Activated CD8-positive, alpha-beta T cell treated with anti-CD3 and anti-CD28 coated beads, Interleukin-2, amount 10 ng/mL, durations not matched to agents 7 days and 5 days (primary cell): Measurements from ENCODE around the gene CATSPERE. TPM values are rescaled to one million over a fixed set of nuclear protein-coding genes. Genes with fewer than 3 reads are reported as not detected.

Experiments used
- ATAC-seq: fragments of 150-1000 bp; cut with Tn5 transposase; one replicate; pipeline ENCODE4 v1.10.0; 2021; ENCODE audit warnings: moderate library complexity
- CTCF ChIA-PET: fragments of 350-600 bp; sonication (Branson Sonifier 250); formaldehyde crosslinking; loops from one replicate; lab custom pipeline; 2021; ENCODE audit warnings: antibody characterized with exemption; lab: Charles Lee
- POLR2A ChIA-PET: fragments of 350-600 bp; sonication (Branson Sonifier 250); formaldehyde crosslinking; loops from one replicate; lab custom pipeline; 2021; ENCODE audit warnings: antibody characterized with exemption; lab: Charles Lee
- DNase-seq: peaks from one replicate; pipeline ENCODE4 v3.0.0-alpha.2; 2020
- H3K27ac Mint-ChIP-seq: one replicate; pipeline ENCODE4 v1.8.0; 2021; ENCODE audit warnings: mild to moderate bottlenecking, mixed read lengths
- H3K27me3 Mint-ChIP-seq: one replicate; pipeline ENCODE4 v1.8.0; 2021; ENCODE audit warnings: low read depth, mixed read lengths
- H3K36me3 Mint-ChIP-seq: one replicate; pipeline ENCODE4 v1.8.0; 2021; ENCODE audit warnings: low read depth, mixed read lengths
- H3K4me1 Mint-ChIP-seq: one replicate; pipeline ENCODE4 v1.8.0; 2021; ENCODE audit warnings: low read depth, mixed read lengths
- H3K4me3 Mint-ChIP-seq: one replicate; pipeline ENCODE4 v1.8.0; 2021; ENCODE audit warnings: mild to moderate bottlenecking, mixed read lengths
- H3K9me3 Mint-ChIP-seq: one replicate; pipeline ENCODE4 v1.8.0; 2022; ENCODE audit warnings: mixed read lengths; ENCODE audit not compliant: insufficient read depth
- total RNA-seq, 2 experiments: library from RNA; stranded (reverse); gene quantifications; one replicate each; pipeline ENCODE4 v1.2.3, GENCODE V29; 2021

The CATSPERE gene, protein sequence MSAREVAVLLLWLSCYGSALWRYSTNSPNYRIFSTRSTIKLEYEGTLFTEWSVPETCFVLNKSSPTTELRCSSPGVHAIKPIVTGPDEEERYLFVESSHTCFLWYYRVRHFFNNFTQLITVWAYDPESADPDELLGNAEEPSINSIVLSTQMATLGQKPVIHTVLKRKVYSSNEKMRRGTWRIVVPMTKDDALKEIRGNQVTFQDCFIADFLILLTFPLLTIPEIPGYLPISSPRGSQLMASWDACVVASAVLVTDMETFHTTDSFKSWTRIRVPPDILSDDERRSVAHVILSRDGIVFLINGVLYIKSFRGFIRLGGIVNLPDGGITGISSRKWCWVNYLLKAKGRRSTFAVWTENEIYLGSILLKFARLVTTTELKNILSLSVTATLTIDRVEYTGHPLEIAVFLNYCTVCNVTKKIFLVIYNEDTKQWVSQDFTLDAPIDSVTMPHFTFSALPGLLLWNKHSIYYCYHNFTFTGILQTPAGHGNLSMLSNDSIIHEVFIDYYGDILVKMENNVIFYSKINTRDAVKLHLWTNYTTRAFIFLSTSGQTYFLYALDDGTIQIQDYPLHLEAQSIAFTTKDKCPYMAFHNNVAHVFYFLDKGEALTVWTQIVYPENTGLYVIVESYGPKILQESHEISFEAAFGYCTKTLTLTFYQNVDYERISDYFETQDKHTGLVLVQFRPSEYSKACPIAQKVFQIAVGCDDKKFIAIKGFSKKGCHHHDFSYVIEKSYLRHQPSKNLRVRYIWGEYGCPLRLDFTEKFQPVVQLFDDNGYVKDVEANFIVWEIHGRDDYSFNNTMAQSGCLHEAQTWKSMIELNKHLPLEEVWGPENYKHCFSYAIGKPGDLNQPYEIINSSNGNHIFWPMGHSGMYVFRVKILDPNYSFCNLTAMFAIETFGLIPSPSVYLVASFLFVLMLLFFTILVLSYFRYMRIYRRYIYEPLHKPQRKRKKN
- total RNA-seq = under 1 TPM; 0.37 to 0.61 TPM

DNA sequence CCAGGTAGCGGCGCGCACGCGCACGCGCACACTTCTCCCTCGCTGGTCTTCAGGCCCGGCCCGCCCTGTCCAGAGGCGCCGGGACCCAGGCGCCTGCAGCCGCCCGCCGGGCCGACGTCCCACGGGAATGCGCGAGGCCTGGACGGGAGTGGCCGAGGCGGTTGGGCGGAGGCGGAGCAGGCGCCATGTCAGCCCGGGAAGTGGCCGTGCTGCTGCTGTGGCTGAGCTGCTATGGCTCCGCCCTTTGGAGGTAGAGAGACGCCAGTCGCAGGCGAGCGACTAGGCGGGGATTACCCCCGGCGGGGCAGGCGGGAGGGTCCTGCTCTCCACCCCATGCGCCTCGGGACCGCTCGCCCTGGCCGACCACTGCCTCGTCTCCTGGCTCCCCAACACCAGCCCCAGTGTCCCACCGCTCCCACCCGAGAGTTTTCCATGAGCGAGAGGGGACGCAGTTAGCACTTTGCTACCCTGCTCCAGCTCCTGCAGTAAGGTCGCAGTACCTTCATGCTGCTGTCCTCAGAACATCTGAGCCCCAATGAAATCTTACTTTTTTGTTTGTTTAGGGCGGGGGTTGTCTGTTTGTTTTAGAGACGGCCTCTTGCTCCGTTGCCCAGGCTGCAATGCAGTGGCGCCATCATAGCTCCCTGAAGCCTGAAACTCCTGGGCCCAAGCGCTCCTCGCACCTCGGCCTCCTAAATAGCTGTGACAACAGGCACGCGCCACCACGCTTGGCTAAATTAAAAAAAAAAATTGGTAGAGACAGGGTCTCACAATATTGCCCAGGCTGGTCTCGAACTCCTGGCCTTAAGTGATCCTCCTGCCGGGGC is at the start of gene CATSPERE:
Gene CATSPERE, plus strand, starts transcription at position 29 of the 827 bp plus-strand sequence. Its CDS starts 157 bp downstream, at position 186.
- H3K27ac Mint-ChIP-seq = peak within 1 kb of the TSS; percentile 87
- ChIA-PET POLR2A (interaction anchor here (0.7 to 2.3 kb wide), 6 partner anchors 10 to 413 kb away, joined by 3 to 7 read pairs (median 3); partner anchors contain the start of genes ADSS2 and HNRNPU), CTCF (interaction anchor here (1.0 kb wide), 1 partner anchor 47 kb away, joined by 3 read pairs; no protein-coding TSS in a partner anchor)
- ATAC-seq (peak; percentile 99), DNase-seq (peak; percentile 80)
- H3K4me3 Mint-ChIP-seq = peak within 1 kb of the TSS; percentile 72
- peaks cover 7% of the 10 kb centered on the region for H3K9me3 Mint-ChIP-seq
- peaks cover 17% of the 10 kb centered on the region for H3K4me1 Mint-ChIP-seq
- no peaks in the 10 kb centered on the region for H3K27me3 Mint-ChIP-seq
- H3K36me3 Mint-ChIP-seq = peaks cover 18% of the 10 kb centered on the region

DNA sequence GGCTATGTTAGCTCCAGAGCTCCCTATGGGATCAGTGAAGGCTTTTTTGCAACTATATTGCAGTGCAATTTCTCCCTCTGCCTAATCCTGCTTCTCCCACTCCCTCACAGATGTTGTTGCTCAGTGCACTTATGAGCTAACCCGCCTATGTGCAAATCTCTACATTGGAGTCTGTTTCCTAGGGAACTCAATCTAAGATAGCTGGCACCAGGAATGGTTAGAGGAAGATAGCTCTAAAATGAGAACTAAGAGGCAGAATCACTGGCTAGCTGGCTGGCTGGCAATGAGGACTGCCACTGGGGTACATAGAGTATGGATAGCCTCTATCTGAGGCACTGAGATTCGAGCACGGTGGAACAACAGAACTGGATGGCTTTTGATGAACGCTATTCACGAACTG is 48.9 kb upstream of the CATSPERE start:
- Mint-ChIP-seq H3K36me3 (peaks cover 75% of the 10 kb centered on the region), H3K27ac (no peak overlapping the region), H3K4me1 (no peaks in the 10 kb centered on the region), H3K27me3 (no peaks in the 10 kb centered on the region), H3K9me3 (no peaks in the 10 kb centered on the region), H3K4me3 (no peak overlapping the region)
- ChIA-PET POLR2A (no interaction called here), CTCF (no interaction called here)
- ATAC-seq (no peak), DNase-seq (no peak)

DNA sequence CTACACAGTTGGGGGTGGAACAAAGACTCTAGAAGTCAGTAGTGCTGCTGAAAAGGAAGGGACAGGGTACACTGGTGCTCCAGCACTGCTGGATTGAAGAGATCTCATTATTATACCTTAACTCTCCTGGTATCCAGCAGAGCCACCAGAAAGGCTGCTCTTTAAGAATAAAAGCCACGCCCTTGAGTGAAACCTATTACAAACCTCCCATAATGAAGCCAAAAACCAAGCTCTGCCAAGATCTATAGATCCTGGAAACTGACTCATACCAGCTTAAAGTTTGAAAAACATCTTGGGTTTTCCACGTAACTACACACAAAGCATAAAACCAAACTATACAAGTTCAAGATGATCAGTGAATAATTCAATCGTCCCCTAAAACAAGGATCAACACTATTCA is 47.3 kb upstream of the CATSPERE start:
- Mint-ChIP-seq H3K4me1 (no peaks in the 10 kb centered on the region), H3K27me3 (no peaks in the 10 kb centered on the region), H3K36me3 (peaks cover 82% of the 10 kb centered on the region), H3K9me3 (no peaks in the 10 kb centered on the region), H3K27ac (no peak overlapping the region), H3K4me3 (no peak overlapping the region)
- DNase-seq (no peak), ATAC-seq (no peak)
- CTCF ChIA-PET = interaction anchor here (1.1 to 1.2 kb wide), 2 partner anchors 9 to 13 kb away, joined by 4 to 5 read pairs; no protein-coding TSS in a partner anchor
- POLR2A ChIA-PET = no interaction called here

DNA sequence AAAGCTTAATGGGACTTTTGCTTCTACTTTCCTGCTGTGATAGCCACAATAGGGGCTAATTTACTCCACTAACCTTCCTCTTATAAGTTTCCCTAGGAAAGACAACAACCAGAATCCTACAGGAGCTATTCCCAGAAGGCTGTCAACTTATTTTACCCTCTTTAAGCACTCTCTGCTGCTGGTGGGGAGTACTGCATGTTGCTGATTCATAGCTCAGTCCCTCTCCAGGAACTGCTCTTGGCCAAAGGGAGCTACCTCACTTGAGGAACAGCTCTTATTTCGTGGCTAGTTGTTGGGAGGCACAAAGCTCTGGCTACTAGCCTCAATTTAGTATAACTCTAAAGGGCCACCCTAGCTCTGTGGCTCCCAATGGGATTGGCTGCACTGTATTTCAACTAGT is 46.5 kb upstream of the CATSPERE start:
- ChIA-PET POLR2A (interaction anchor here (0.7 kb wide), 1 partner anchor 115 kb away, joined by 3 read pairs; no protein-coding TSS in a partner anchor), CTCF (interaction anchor here (1.0 to 1.4 kb wide), 7 partner anchors 9 to 115 kb away, joined by 3 to 5 read pairs (median 3); partner anchors contain the start of gene CATSPERE)
- no peak for ATAC-seq
- Mint-ChIP-seq H3K27me3 (no peaks in the 10 kb centered on the region), H3K4me3 (no peak overlapping the region), H3K4me1 (no peaks in the 10 kb centered on the region), H3K27ac (no peak overlapping the region), H3K36me3 (peaks cover 80% of the 10 kb centered on the region), H3K9me3 (no peaks in the 10 kb centered on the region)
- DNase-seq = no peak

DNA sequence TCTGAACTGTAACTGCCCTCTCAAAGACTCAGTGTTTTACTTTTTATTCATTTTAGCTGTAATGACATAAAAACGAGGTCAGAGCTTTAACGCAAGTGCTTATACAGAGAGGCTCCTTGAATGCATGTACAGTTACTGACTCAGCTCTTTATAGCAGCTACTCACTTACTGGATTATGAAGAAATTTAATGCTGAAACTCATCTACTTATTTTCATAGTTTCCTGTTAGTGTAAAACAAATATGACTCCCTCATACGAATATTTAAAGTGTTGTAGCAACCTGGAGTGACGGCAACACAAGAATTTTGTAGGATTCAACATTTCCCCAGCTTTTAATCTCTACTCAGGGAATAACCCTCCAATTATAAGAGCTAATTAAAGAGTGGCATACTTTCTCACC is 42.0 kb upstream of the CATSPERE start:
- CTCF ChIA-PET = interaction anchor here (0.6 to 1.5 kb wide), 4 partner anchors 8 to 412 kb away, joined by 3 to 4 read pairs (median 4); no protein-coding TSS in a partner anchor
- H3K36me3 Mint-ChIP-seq = peaks cover 60% of the 10 kb centered on the region

DNA sequence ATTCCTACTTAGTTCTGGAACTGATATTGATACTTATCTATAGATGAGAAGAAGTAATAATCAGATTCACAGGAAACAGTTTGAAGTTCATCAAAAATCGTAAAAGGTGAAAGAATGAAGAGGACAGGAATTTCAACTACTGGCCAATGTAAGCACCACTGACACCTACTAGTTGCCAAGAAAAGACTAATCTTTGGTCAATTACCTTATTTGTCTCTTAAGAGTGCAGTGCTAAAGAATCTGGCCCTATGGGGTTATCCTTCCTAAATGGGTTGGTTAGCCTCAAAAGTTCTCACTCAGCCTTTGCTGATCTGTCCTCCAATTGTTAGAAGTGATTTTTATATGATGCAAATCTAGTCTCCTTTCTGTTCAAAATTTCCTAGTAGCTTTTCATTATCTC is 38.9 kb upstream of the CATSPERE start:
- POLR2A ChIA-PET = no interaction called here
- Mint-ChIP-seq H3K4me3 (no peak overlapping the region), H3K36me3 (peaks cover 43% of the 10 kb centered on the region), H3K9me3 (no peaks in the 10 kb centered on the region), H3K27me3 (no peaks in the 10 kb centered on the region), H3K27ac (no peak overlapping the region), H3K4me1 (no peaks in the 10 kb centered on the region)
- no peak for ATAC-seq
- CTCF ChIA-PET = no interaction called here
- DNase-seq = no peak

More for the DNA sequence above, 42.0 kb upstream of the CATSPERE start:
- Mint-ChIP-seq H3K4me1 (no peaks in the 10 kb centered on the region), H3K9me3 (no peaks in the 10 kb centered on the region), H3K27ac (no peak overlapping the region), H3K4me3 (no peak overlapping the region), H3K27me3 (no peaks in the 10 kb centered on the region)
- ATAC-seq = no peak
- DNase-seq = no peak
- POLR2A ChIA-PET = no interaction called here

DNA sequence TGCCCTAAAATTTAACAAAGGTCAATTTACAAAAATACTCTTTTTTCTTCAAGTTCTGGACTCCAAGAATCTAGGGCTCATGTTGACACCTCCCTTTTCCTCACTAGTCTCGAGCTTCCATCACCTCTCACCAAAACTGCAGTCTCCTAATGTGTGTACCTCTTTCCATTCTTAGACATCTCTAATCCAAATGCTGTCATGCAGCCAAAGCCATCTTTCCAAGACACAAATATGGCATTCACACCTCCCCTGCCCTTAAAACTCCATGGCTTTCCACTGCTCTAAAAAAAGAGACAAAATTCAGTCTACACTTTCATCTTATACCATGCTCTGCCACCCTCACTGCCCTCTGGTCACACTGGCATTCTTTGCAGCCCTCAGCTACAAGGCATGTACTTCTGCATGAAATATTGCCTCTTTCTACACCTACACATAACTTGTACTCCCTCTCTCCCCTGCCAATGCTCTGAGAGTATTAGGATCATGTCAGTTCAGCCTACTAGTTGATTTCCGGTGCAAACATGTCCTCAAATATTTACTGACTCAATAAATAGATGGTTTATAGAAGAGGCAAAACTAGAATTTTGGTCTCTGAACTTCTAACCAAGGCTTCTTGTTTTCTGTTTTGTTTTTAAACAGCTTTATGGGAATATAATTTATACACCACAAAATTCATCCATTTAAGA is 36.3 kb upstream of the CATSPERE start:
- POLR2A ChIA-PET = no interaction called here
- no peak for ATAC-seq
- Mint-ChIP-seq H3K27me3 (no peaks in the 10 kb centered on the region), H3K36me3 (peaks cover 29% of the 10 kb centered on the region), H3K4me1 (peaks cover 3% of the 10 kb centered on the region), H3K9me3 (no peaks in the 10 kb centered on the region), H3K27ac (no peak overlapping the region), H3K4me3 (no peak overlapping the region)
- DNase-seq = no peak
- CTCF ChIA-PET = no interaction called here

DNA sequence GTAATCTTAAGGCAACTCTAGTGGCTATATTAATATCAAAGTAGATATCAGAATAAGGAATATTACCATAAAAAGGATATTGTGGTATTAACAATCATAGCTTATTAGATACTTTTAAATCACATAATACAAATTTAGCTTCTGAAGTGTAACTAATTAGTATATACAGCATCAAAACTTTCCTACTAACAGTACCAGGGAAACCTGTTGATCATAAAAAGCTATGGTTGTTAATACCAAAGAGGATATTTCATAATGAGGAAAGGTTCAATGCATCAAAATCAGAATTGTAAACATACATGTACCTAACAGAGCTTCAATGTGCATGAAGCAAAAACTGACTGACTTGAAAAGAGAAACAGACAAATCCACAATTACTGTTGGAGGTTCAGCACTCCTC is 33.4 kb upstream of the CATSPERE start:
- POLR2A ChIA-PET = no interaction called here
- CTCF ChIA-PET = interaction anchor here (0.6 to 1.5 kb wide), 3 partner anchors 9 to 70 kb away, joined by 3 to 4 read pairs (median 3); no protein-coding TSS in a partner anchor

DNA sequence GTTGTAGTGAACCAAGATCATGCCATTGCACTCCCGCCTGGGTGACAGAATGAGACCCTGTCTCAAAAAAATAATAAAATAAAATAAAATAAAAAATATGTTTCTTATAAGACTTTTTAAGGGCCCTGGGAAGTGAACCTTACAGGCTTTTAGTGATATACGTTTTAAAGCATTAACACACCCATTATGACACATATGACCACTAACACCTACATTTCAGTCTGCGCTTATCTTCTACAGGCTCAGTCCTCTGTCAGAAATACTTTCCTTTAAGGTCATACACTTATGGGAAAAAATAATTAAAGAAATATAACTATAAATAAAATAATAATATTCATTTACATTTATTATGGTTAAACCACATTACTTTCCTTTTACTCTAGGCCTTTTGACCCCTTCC is 31.3 kb upstream of the CATSPERE start:
- no peak for ATAC-seq
- ChIA-PET POLR2A (no interaction called here), CTCF (no interaction called here)
- Mint-ChIP-seq H3K4me3 (no peak overlapping the region), H3K27ac (no peak overlapping the region), H3K4me1 (peaks cover 3% of the 10 kb centered on the region), H3K9me3 (no peaks in the 10 kb centered on the region), H3K36me3 (peaks cover 20% of the 10 kb centered on the region), H3K27me3 (no peaks in the 10 kb centered on the region)
- DNase-seq = no peak

More for the DNA sequence above, 33.4 kb upstream of the CATSPERE start:
- Mint-ChIP-seq H3K27me3 (no peaks in the 10 kb centered on the region), H3K27ac (no peak overlapping the region), H3K4me1 (peaks cover 3% of the 10 kb centered on the region), H3K36me3 (peaks cover 29% of the 10 kb centered on the region), H3K4me3 (no peak overlapping the region), H3K9me3 (no peaks in the 10 kb centered on the region)
- no peak for DNase-seq
- no peak for ATAC-seq

DNA sequence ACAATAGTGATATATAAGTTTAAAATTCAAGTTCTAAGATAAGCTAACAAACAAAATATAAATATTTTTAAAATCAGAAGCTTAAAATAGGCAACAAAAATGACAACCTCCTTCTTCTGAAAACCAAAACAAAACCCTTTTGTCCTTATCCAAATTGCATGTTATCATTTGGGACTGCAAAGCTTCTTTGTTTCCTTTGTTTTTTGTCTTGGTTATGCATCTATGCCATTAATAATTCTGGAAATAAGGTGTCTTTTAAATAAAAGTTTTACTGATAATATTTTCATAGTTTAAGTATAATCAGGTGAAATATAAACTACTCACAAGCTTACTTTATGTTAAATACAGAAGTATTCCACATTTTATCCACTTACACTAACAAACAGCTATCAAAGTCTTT is 29.9 kb upstream of the CATSPERE start:
- CTCF ChIA-PET = interaction anchor here (0.7 to 1.5 kb wide), 3 partner anchors 11 to 886 kb away, joined by 3 to 4 read pairs (median 4); no protein-coding TSS in a partner anchor
- POLR2A ChIA-PET = interaction anchor here (0.8 to 1.1 kb wide), 2 partner anchors 20 to 109 kb away, joined by 3 read pairs; no protein-coding TSS in a partner anchor
- Mint-ChIP-seq H3K4me3 (no peak overlapping the region), H3K27ac (no peak overlapping the region), H3K9me3 (no peaks in the 10 kb centered on the region), H3K36me3 (peaks cover 27% of the 10 kb centered on the region), H3K4me1 (peaks cover 11% of the 10 kb centered on the region), H3K27me3 (no peaks in the 10 kb centered on the region)
- DNase-seq (no peak), ATAC-seq (no peak)
